ENCODE results near the gene TNP2.
"Not testable (repeated sequence)": the region's sequence is repeated elsewhere in the genome, so short reads cannot be mapped to it uniquely, and the experiment has no call there.

Gene TNP2

GRCh38 chr16:11300560-11300892, 31.4 kb upstream of the TNP2 start:
- in situ Hi-C loops (cut with MboI; ENCODE audit: low sequenced_read_pairs), result no loop called here

GRCh38 chr16:11299865-11300559, 30.9 kb upstream of the TNP2 start:
- in situ Hi-C loops (cut with MboI; ENCODE audit: low sequenced_read_pairs), result no loop called here

GRCh38 chr16:11298950-11299547, 29.9 kb upstream of the TNP2 start:
- in situ Hi-C loops (cut with MboI; ENCODE audit: low sequenced_read_pairs), result not testable (repeated sequence)

- in situ Hi-C loops (cut with MboI; ENCODE audit: low sequenced_read_pairs), result no loop called here
These were observed 29.2 kb upstream of the TNP2 start for GRCh38 chr16:11298143-11298900.

GRCh38 chr16:11297492-11298142, 28.5 kb upstream of the TNP2 start:
- in situ Hi-C loops (cut with MboI; ENCODE audit: low sequenced_read_pairs), result no loop called here

GRCh38 chr16:11296706-11297491, 27.8 kb upstream of the TNP2 start:
- in situ Hi-C loops (cut with MboI; ENCODE audit: low sequenced_read_pairs), result no loop called here

- in situ Hi-C loops (cut with MboI; ENCODE audit: low sequenced_read_pairs), result no loop called here
These were observed 27.2 kb upstream of the TNP2 start for GRCh38 chr16:11296351-11296705.

GRCh38 chr16:11295672-11296071, 26.5 kb upstream of the TNP2 start:
- in situ Hi-C loops (cut with MboI; ENCODE audit: low sequenced_read_pairs), result no loop called here

GRCh38 chr16:11292076-11292748, 23.1 kb upstream of the TNP2 start:
- in situ Hi-C loops (cut with MboI; ENCODE audit: low sequenced_read_pairs), result no loop called here

GRCh38 chr16:11291091-11291703, 22.1 kb upstream of the TNP2 start:
- in situ Hi-C loops (cut with MboI; ENCODE audit: low sequenced_read_pairs), result no loop called here

- in situ Hi-C loops (cut with MboI; ENCODE audit: low sequenced_read_pairs), result no loop called here
These were observed 21.2 kb upstream of the TNP2 start for GRCh38 chr16:11290102-11290893.

GRCh38 chr16:11289696-11290095, 20.6 kb upstream of the TNP2 start:
- in situ Hi-C loops (cut with MboI; ENCODE audit: low sequenced_read_pairs), result not testable (repeated sequence)

GRCh38 chr16:11289202-11289601, 20.1 kb upstream of the TNP2 start:
- in situ Hi-C loops (cut with MboI; ENCODE audit: low sequenced_read_pairs), result no loop called here

- in situ Hi-C loops (cut with MboI; ENCODE audit: low sequenced_read_pairs), result no loop called here
These were observed 16.7 kb upstream of the TNP2 start for GRCh38 chr16:11285842-11286241.

- in situ Hi-C loops (cut with MboI; ENCODE audit: low sequenced_read_pairs), result no loop called here
These were observed 14.7 kb upstream of the TNP2 start for GRCh38 chr16:11283820-11284248.

- in situ Hi-C loops (cut with MboI; ENCODE audit: low sequenced_read_pairs), result no loop called here
These were observed 11.7 kb upstream of the TNP2 start, which contains the start of gene PRM1 for GRCh38 chr16:11280616-11281522. TSS of gene PRM1 (minus strand) at chr16:11281330. CDS start at chr16:11281238, 92 bp downstream.

GRCh38 chr16:11278681-11279628, 9.8 kb upstream of the TNP2 start:
- in situ Hi-C loops (cut with MboI; ENCODE audit: low sequenced_read_pairs), result no loop called here

All from HL-60/S4 (cell line).